Endothelial cell of umbilical vein (primary cell): ENCODE measurements around the gene SLC10A7. TPM values are rescaled to one million over a fixed set of nuclear protein-coding genes. Genes with fewer than 3 reads are reported as not detected.

ENCODE experiments used
- BruUV-seq: library from RNA; stranded (reverse); fragments of 400-500 nt; replicated peaks from 2 replicates; lab custom pipeline; 2021; lab: Mats Ljungman, UMichigan
- CTCF ChIA-PET: fragments of 300-600, 350-600 bp; sonication (Branson Sonifier 250); formaldehyde crosslinking; loops from one replicate; lab custom pipeline; 2021; ENCODE audit warnings: antibody characterized with exemption, inconsistent platforms; lab: Charles Lee
- POLR2A ChIA-PET: fragments of 300-600, 350-600 bp; sonication (Branson Sonifier 250); formaldehyde crosslinking; loops from one replicate; lab custom pipeline; 2021; ENCODE audit warnings: antibody characterized with exemption, inconsistent platforms; lab: Charles Lee
- DNase-seq: peaks from one replicate; pipeline ENCODE4 v3.0.0-alpha.2; 2011; ENCODE audit warnings: low read depth, low spot score
- FAIRE-seq: peaks from 2 replicates; lab custom pipeline; 2011; peaks lifted over from hg19 to GRCh38; lab: Jason Lieb, UNC
- H2AFZ ChIP-seq: 2 replicates; pipeline ENCODE4 v1.6.0; 2012; ENCODE audit warnings: low read depth, low read length, control low read depth, inconsistent platforms
- H3K27ac ChIP-seq: 2 replicates; pipeline ENCODE4 v1.5.1; 2011; ENCODE audit warnings: low read depth, mild to moderate bottlenecking, control low read depth, low read length, moderate library complexity; ENCODE audit not compliant: insufficient read depth
- H3K27me3 ChIP-seq, 2 experiments: 2 replicates each; pipeline versions ENCODE4 v1.6.0 to v1.6.1; 2011; ENCODE audit warnings: low read length in 2 of 2, mixed read lengths in 1 of 2; ENCODE audit not compliant: control insufficient read depth in 2 of 2, insufficient read depth in 2 of 2
- H3K36me3 ChIP-seq, 2 experiments: 2 replicates in 1 of 2; 3 replicates in 1 of 2; pipeline ENCODE4 v1.5.1; 2011; ENCODE audit warnings: low read length in 2 of 2, mild to moderate bottlenecking in 1 of 2, moderate library complexity in 1 of 2; ENCODE audit not compliant: control insufficient read depth in 2 of 2, insufficient read depth in 2 of 2; ENCODE audit errors: extremely low read depth in 1 of 2
- H3K4me1 ChIP-seq: 3 replicates; pipeline ENCODE4 v1.5.1; 2011; ENCODE audit warnings: mild to moderate bottlenecking, low read length; ENCODE audit not compliant: control insufficient read depth, insufficient read depth; ENCODE audit errors: extremely low read depth
- H3K4me2 ChIP-seq: 2 replicates; pipeline ENCODE4 v1.6.1; 2011; ENCODE audit warnings: low read length, control low read depth, mixed read lengths; ENCODE audit not compliant: insufficient read depth
- H3K4me3 ChIP-seq, 3 experiments: fragments of 200-600 bp in 1 of 3; sonication (generic), shearing (Covaris generic) in 1 of 3; replicated peaks in 1 of 3; 2 replicates each; pipeline ENCODE4 v1.5.1; 2011 to 2016; ENCODE audit warnings: control low read depth in 3 of 3, low read length in 3 of 3, mild to moderate bottlenecking in 2 of 3, inconsistent platforms in 1 of 3, low read depth in 1 of 3, moderate library complexity in 1 of 3; ENCODE audit not compliant: insufficient read depth in 1 of 3
- H3K79me2 ChIP-seq: 2 replicates; pipeline ENCODE4 v1.6.0; 2012; ENCODE audit warnings: low read length, inconsistent platforms; ENCODE audit not compliant: control insufficient read depth, insufficient read depth
- H3K9ac ChIP-seq: replicated peaks from 2 replicates; pipeline ENCODE3; 2011; ENCODE audit warnings: low read length, control low read depth; ENCODE audit not compliant: insufficient read depth; ENCODE audit errors: extremely low read depth
- H3K9me1 ChIP-seq: replicated peaks from 3 replicates; pipeline ENCODE4 v1.6.0; 2011; ENCODE audit warnings: mild to moderate bottlenecking, low read length; ENCODE audit not compliant: control insufficient read depth, insufficient read depth; ENCODE audit errors: extremely low read depth
- H3K9me3 ChIP-seq: replicated peaks from 2 replicates; pipeline ENCODE4 v1.5.1; 2012; ENCODE audit warnings: low read length, inconsistent platforms; ENCODE audit not compliant: control insufficient read depth, insufficient read depth
- H4K20me1 ChIP-seq: replicated peaks from 2 replicates; pipeline ENCODE3; 2011; ENCODE audit warnings: mild to moderate bottlenecking, low read length; ENCODE audit not compliant: control insufficient read depth, insufficient read depth; ENCODE audit errors: extremely low read depth
- CTCF ChIP-seq, 2 donors: IDR thresholded peaks; 1 replicate in 1 of 2; 2 replicates in 1 of 2; pipeline ENCODE4 v1.5.1; 2011; ENCODE audit warnings: low read length in 2 of 2, mild to moderate bottlenecking in 2 of 2, moderate library complexity in 2 of 2, control low read depth in 1 of 2, inconsistent platforms in 1 of 2, low read depth in 1 of 2; ENCODE audit not compliant: insufficient read depth in 1 of 2; ENCODE audit errors: extremely low read depth in 1 of 2
- EZH2 ChIP-seq: IDR thresholded peaks from 2 replicates; pipeline ENCODE4 v1.6.1; 2012; ENCODE audit warnings: borderline replicate concordance, low read depth, mild to moderate bottlenecking, moderate library complexity, low read length, inconsistent platforms; ENCODE audit not compliant: severe bottlenecking
- FOS ChIP-seq: IDR thresholded peaks from 2 replicates; pipeline ENCODE4 v1.6.1; 2011; ENCODE audit warnings: mild to moderate bottlenecking, low read length, moderate library complexity, borderline replicate concordance; ENCODE audit not compliant: insufficient read depth
- GATA2 ChIP-seq: IDR thresholded peaks from 2 replicates; pipeline ENCODE4 v1.7.0; 2011; ENCODE audit warnings: low read depth, mild to moderate bottlenecking, moderate library complexity, mixed read lengths, low read length; ENCODE audit not compliant: insufficient read length, insufficient read depth
- JUN ChIP-seq: IDR thresholded peaks from 2 replicates; pipeline ENCODE4 v1.6.1; 2011; ENCODE audit warnings: borderline replicate concordance, low read depth; ENCODE audit not compliant: insufficient read length, insufficient read depth
- MAX ChIP-seq: IDR thresholded peaks from 2 replicates; pipeline ENCODE4 v1.6.1; 2011; ENCODE audit not compliant: insufficient read depth, insufficient read length
- MYC ChIP-seq: IDR thresholded peaks from one replicate; pipeline ENCODE4 v1.6.1; 2011; ENCODE audit warnings: mild to moderate bottlenecking, low read depth, low read length
- POLR2A ChIP-seq: IDR thresholded peaks from 2 replicates; pipeline ENCODE4 v1.6.1; 2012; ENCODE audit warnings: low read depth, mild to moderate bottlenecking, control low read depth, low read length
- dilution Hi-C: fragments of 300-500 bp; cut with MboI; formaldehyde crosslinking; loops from one replicate; pipeline ENCODE4 v1.15.0; 2019; ENCODE audit warnings: low sequenced_read_pairs; ENCODE audit not compliant: extremely low pct_ligation_motif_present
- intact Hi-C: fragments of 100-400 bp; cut with micrococcal nuclease; formaldehyde crosslinking; loops from one replicate; pipeline ENCODE4 v1.10.0; 2022
- polyA plus RNA-seq, 4 experiments: library from polyadenylated mRNA; depleted of rRNA in 3 of 4; stranded (reverse) in 3 of 4; unstranded in 1 of 4; fragments of >200 nt; gene quantifications; 2 replicates each; pipeline versions ENCODE4 v1.2.1 to v1.2.3, GENCODE V29; 2011 to 2012; ENCODE audit warnings: missing spikeins in 1 of 4
- total RNA-seq: library from RNA; stranded (reverse); gene quantifications from 2 replicates; pipeline ENCODE4 v1.2.3, GENCODE V29; 2021

The SLC10A7 gene
- total and polyA plus RNA-seq, 2 donors (not counting 3 experiments of a cell fraction or from before 2014, with no cell fraction given): 13.6 to 20.4 TPM

GRCh38 chr4:146210890-146211289, 310.9 kb downstream of the SLC10A7 start:
- Histone ChIP-seq H4K20me1 (no peaks in the 10 kb centered on the region), H3K27me3 (peaks cover 2 to 16% of the 10 kb centered on the region in 2 experiments), H3K27ac (no peak overlapping the region), H3K4me1 (no peaks in the 10 kb centered on the region), H3K4me2 (no peak overlapping the region), H2AFZ (no peak overlapping the region), H3K9me3 (no peaks in the 10 kb centered on the region), H3K36me3 (no peaks in the 10 kb centered on the region), H3K79me2 (no peaks in the 10 kb centered on the region), H3K9me1 (no peaks in the 10 kb centered on the region), H3K4me3 (no peak overlapping the region), H3K9ac (no peak overlapping the region)
- ChIA-PET CTCF (interaction anchor here (1.4 kb wide), 1 partner anchor 12 kb away, joined by 3 read pairs; no protein-coding TSS in a partner anchor), POLR2A (no interaction called here)
- no TSS peak for BruUV-seq
- DNase-seq: no peak
- FAIRE-seq: no peak
- TF ChIP-seq MAX (no peak), JUN (no peak), GATA2 (no peak), MYC (no peak), FOS (no peak), EZH2 (no peak), POLR2A (no peak)
- intact Hi-C loops: no loop called here
- dilution Hi-C loops: no loop called here

- POLR2A ChIA-PET: no interaction called here
- dilution Hi-C loops: no loop called here
- no peak for TF ChIP-seq CTCF (IDR thresholded peaks at IDR 0.05; ENCODE audit: extremely low read depth in 1 of 2, insufficient read depth in 1 of 2, low read depth in 1 of 2, low read length in 2 of 2)
These were observed 314.3 kb downstream of the SLC10A7 start for GRCh38 chr4:146207410-146207809.

More at GRCh38 chr4:146207410-146207809, 314.3 kb downstream of the SLC10A7 start:
- H3K9me1 ChIP-seq: no peaks in the 10 kb centered on the region
- H3K36me3 ChIP-seq: no peaks in the 10 kb centered on the region
- no peaks in the 10 kb centered on the region for H3K9me3 ChIP-seq
- CTCF ChIA-PET: no interaction called here
- peaks cover 0 to 16% of the 10 kb centered on the region in 2 experiments for H3K27me3 ChIP-seq
- H4K20me1 ChIP-seq: no peaks in the 10 kb centered on the region
- no peak overlapping the region for H3K9ac ChIP-seq
- H3K27ac ChIP-seq: no peak overlapping the region
- intact Hi-C loops: no loop called here
- DNase-seq (no peak), FAIRE-seq (no peak)
- H3K4me2 ChIP-seq: no peak overlapping the region
- no peaks in the 10 kb centered on the region for H3K79me2 ChIP-seq
- no peak overlapping the region for H3K4me3 ChIP-seq
- H3K4me1 ChIP-seq: no peaks in the 10 kb centered on the region
- H2AFZ ChIP-seq: no peak overlapping the region
- no TSS peak for BruUV-seq
